Stomach smooth muscle (tissue), 2 donors: ENCODE data around the gene MGST2.
"Not testable (repeated sequence)": the region's sequence is repeated elsewhere in the genome, so short reads cannot be mapped to it uniquely, and the experiment has no call there.

Experiments
- H3K27ac ChIP-seq: one replicate; pipeline ENCODE4 v1.7.0; 2013; ENCODE audit warnings: mild to moderate bottlenecking, low read length, inconsistent platforms
- H3K27me3 ChIP-seq, 2 donors: one replicate each; pipeline ENCODE4 v1.7.0; 2013; ENCODE audit warnings: low read length in 2 of 2; ENCODE audit not compliant: insufficient read depth in 2 of 2, control insufficient read depth in 1 of 2
- H3K36me3 ChIP-seq, 2 donors: one replicate each; pipeline ENCODE4 v1.7.0; 2013; ENCODE audit warnings: low read length in 2 of 2; ENCODE audit not compliant: control insufficient read depth in 2 of 2, insufficient read depth in 2 of 2
- H3K4me1 ChIP-seq: one replicate; pipeline ENCODE4 v1.7.0; 2013; ENCODE audit warnings: low read length; ENCODE audit not compliant: control insufficient read depth, insufficient read depth
- H3K4me3 ChIP-seq, 2 donors: one replicate each; pipeline ENCODE4 v1.7.0; 2013; ENCODE audit warnings: low read length in 2 of 2
- H3K9ac ChIP-seq, 2 donors: one replicate each; pipeline ENCODE4 v1.7.0; 2013; ENCODE audit warnings: low read length in 2 of 2, mild to moderate bottlenecking in 1 of 2
- H3K9me3 ChIP-seq, 2 donors: one replicate each; pipeline ENCODE4 v1.7.0; 2013; ENCODE audit warnings: low read length in 2 of 2; ENCODE audit not compliant: control insufficient read depth in 2 of 2
- donor health status: healthy.
- donor health status: Pancreatic carcinoma.

MGST2 gene

DNA sequence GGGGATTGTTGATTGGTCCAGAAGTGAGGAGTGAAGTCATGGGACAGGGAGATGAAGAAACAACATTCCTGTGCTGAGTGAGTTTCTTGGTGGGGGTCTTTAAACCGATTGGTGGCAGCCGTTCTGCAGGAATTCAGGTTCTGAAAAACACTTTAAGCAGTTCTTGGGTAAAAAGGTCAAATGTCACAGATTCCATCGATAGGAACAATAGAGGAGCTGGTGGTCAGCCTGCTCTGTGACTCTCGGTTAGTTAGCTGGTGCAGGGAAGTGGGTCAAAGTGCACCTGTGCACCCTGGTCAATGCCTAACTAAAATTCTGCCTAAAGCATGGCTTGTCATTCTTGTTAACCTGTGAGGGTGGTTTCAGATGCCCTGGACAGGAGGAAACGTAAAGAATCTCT is 34.6 kb upstream of the MGST2 start:
- no peak overlapping the region for H3K4me3 ChIP-seq
- no peaks in the 10 kb centered on the region for H3K36me3 ChIP-seq
- H3K27ac ChIP-seq = no peak overlapping the region
- H3K4me1 ChIP-seq = peaks cover 2% of the 10 kb centered on the region
- no peaks in the 10 kb centered on the region for H3K9me3 ChIP-seq
- H3K27me3 ChIP-seq = no peaks in the 10 kb centered on the region
- H3K9ac ChIP-seq = no peak overlapping the region

DNA sequence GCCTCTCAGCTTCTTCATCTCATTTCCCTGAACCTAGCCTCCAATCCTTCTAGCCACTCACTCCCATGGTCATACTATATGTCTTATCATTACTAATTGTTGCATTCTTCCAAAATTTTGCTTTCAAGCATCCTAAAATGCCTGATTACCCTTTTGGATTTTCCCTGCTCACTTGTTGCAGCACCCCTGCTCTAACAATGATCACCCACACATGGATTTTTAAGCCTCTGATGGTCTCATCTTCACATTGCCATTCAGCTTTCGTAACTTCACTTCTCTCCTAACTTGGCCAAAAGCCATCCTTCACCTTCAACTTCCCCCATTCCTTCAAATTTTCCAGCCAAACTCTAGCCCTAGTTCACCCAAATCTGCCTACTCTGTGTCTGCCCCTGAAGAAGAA is 33.8 kb upstream of the MGST2 start:
- Histone ChIP-seq H3K36me3 (no peaks in the 10 kb centered on the region), H3K9me3 (no peaks in the 10 kb centered on the region), H3K4me1 (peaks cover 2% of the 10 kb centered on the region), H3K27ac (no peak overlapping the region), H3K9ac (no peak overlapping the region), H3K4me3 (no peak overlapping the region), H3K27me3 (no peaks in the 10 kb centered on the region)

DNA sequence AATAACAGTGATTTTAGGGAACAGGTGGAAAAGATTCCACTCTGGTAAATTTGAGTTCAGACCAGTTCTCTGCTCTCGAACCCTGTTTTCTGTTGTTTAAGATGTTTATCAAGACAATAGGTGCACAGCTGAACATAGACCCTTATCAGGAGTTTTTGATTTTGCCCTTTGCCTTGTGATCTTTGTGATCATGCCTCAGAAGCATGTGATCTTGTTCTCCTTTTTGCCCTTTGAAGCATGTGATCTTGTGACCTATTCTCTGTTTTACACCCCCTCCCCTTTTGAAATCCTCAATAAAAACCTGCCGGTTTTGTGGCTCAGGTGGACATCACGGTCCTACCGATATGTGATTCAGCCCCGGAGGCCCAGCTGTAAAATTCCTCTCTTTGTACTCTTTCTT is 32.9 kb upstream of the MGST2 start:
- not testable (repeated sequence) for H3K36me3 ChIP-seq, H3K4me3 ChIP-seq

DNA sequence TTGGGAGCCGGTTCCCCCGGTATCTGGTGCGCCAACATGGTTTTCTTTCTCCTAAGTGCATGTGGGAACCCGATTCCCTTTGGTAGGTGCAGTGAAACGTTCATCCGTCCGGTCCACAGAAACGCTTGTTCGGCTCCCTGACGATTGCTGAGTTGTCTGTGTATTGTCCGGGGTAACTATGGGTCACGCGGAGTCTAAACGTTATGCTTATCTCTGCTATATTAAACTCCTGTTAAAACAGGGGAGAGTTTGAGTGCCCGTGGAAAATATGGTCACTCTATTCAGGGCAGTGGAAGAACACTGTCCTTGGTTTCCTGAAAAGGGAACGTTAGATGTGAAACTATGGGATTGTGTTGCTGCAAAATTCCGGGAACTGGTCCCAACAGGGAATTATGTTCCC is 32.4 kb upstream of the MGST2 start:
- H3K9me3 ChIP-seq = no peaks in the 10 kb centered on the region
- H3K27ac ChIP-seq = no peak overlapping the region
- H3K4me3 ChIP-seq = peak overlapping the region; percentile 56 to 67
- H3K4me1 ChIP-seq = peaks cover 2% of the 10 kb centered on the region
- H3K36me3 ChIP-seq = no peaks in the 10 kb centered on the region
- H3K27me3 ChIP-seq = no peaks in the 10 kb centered on the region
- peak overlapping the region in 1 of 2 donors; percentile 53 for H3K9ac ChIP-seq

More for the DNA sequence above, 32.9 kb upstream of the MGST2 start:
- H3K9ac ChIP-seq, H3K27me3 ChIP-seq, H3K4me1 ChIP-seq, H3K27ac ChIP-seq, H3K9me3 ChIP-seq: not testable (repeated sequence)

DNA sequence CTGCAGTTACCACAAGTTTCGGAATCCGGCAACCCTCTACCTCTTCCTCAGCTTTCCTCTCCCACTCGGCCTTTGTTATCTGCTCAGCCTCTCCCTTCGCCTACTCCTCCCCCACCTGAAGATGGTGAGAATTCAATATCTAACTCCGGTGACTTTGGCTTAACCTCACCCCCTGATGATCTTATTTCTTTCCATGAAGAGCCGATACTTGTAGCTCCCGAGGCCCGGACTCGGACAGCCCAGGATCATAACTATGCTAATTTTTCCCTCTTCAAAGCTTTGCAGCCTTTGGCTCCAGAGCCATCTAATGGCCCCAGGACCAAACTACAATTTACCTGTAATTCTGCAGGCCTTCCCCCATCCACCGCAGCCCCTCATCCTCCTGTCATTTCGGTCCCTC is 32.0 kb upstream of the MGST2 start:
- Histone ChIP-seq H3K36me3 (no peaks in the 10 kb centered on the region), H3K9ac (peak overlapping the region; percentile 47 to 53), H3K4me3 (peak overlapping the region; percentile 56 to 67), H3K27ac (no peak overlapping the region), H3K9me3 (no peaks in the 10 kb centered on the region), H3K4me1 (peaks cover 2% of the 10 kb centered on the region), H3K27me3 (no peaks in the 10 kb centered on the region)

DNA sequence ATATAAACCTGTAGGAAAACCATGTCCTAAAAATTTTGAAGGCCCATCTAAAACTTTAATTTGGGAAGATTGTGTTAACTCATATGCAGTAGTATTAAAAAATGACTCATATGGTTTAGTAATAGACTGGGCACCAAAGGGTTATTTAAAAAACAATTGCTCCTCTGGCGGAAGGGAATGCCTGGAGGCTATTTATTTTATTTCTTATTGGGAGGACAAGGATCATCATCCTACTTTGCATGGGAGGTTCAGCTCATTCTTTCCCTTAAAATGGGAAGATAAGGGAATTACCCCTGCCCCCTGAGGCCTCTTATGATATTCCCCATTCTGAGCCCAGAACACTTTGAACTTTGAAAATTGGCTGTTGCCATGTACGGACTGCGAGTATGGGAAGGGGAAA is 29.7 kb upstream of the MGST2 start:
- Histone ChIP-seq H3K36me3 (no peaks in the 10 kb centered on the region), H3K4me1 (peaks cover 2% of the 10 kb centered on the region), H3K4me3 (no peak overlapping the region), H3K27me3 (no peaks in the 10 kb centered on the region), H3K27ac (no peak overlapping the region), H3K9me3 (no peaks in the 10 kb centered on the region), H3K9ac (no peak overlapping the region)

DNA sequence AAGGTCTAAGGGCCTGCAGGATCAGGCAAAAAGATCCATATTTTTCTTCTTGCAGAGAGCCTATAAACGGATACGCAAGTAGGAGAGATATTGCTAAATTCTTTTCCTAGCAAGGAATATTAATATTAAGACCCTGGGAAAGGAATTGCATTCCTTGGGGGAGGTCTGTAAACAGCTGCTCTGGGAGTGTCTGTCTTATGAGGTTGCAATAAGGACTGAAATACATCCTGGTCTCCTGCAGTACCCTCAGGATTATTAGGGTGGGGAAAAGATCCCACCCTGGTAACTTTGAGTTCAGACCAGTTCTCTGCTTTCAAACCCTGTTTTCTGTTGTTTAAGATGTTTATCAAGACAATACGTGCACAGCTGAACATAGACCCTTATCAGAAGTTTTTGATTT is 27.3 kb upstream of the MGST2 start:
- H3K27ac ChIP-seq, H3K4me1 ChIP-seq, H3K9me3 ChIP-seq, H3K4me3 ChIP-seq, H3K36me3 ChIP-seq, H3K27me3 ChIP-seq, H3K9ac ChIP-seq: not testable (repeated sequence)

DNA sequence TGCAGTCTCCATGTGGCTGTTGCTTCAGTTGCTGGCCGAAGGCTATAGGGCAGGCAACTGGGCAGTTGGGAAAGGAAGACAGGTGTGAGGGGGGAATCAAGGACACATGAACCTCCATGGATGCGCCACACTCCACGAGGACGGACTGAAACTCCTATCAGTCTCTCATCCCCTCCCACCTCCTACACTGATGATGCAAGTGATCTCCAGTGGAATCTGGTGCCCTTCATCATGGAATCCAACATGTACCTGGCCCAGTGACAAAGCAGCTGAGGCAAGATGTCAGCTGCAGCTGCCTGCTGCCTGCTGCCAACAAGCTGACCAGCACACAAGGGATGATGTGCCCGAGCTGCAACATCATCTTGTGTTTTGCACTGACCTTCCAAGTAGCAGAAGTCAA is 26.0 kb upstream of the MGST2 start:
- H3K36me3 ChIP-seq = no peaks in the 10 kb centered on the region
- no peaks in the 10 kb centered on the region for H3K27me3 ChIP-seq
- H3K4me3 ChIP-seq = no peak overlapping the region
- H3K4me1 ChIP-seq = no peaks in the 10 kb centered on the region
- no peak overlapping the region for H3K27ac ChIP-seq
- H3K9ac ChIP-seq = no peak overlapping the region
- no peaks in the 10 kb centered on the region for H3K9me3 ChIP-seq

DNA sequence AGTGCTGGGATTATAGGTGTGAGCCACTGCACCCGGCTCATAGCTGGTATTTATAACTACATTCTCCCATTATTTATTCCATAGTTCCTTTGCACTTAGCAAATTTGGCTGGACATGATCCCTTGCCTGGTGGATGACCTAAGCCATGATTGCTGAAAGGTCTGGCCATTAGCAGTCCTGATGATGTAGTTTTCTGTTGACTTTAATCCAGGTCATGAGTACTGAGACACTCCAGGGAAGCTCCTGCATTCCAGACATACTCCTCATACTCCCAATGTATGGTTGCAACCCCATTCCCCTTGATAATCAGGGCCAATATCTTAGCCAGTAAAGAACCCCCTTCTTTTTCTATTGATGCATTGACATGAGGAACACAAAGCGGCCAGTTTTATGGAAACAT is 24.4 kb upstream of the MGST2 start:
- no peaks in the 10 kb centered on the region for H3K36me3 ChIP-seq

DNA sequence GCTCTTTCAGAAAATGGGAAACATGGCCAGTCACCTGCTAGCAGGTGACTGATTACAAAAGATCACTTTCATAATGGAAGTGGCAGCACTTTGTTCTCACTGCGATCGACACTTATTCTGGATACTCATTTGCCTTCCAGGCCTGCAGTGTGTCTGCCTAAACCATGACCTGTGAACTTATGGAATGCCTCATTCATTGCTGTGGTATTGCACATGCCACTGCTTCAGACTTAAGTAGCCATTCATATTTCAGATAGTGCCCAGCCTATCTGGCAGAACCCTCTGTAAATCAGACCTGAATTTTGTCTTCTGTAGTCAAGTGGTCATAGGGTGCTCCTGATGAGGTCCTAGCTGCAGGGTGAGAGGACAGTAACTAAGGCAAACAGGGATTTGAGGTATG is 23.3 kb upstream of the MGST2 start:
- Histone ChIP-seq H3K27me3 (no peaks in the 10 kb centered on the region), H3K4me1 (no peaks in the 10 kb centered on the region)

More for the DNA sequence above, 24.4 kb upstream of the MGST2 start:
- Histone ChIP-seq H3K27ac (no peak overlapping the region), H3K4me1 (no peaks in the 10 kb centered on the region), H3K9me3 (no peaks in the 10 kb centered on the region), H3K4me3 (no peak overlapping the region), H3K27me3 (no peaks in the 10 kb centered on the region), H3K9ac (no peak overlapping the region)

DNA sequence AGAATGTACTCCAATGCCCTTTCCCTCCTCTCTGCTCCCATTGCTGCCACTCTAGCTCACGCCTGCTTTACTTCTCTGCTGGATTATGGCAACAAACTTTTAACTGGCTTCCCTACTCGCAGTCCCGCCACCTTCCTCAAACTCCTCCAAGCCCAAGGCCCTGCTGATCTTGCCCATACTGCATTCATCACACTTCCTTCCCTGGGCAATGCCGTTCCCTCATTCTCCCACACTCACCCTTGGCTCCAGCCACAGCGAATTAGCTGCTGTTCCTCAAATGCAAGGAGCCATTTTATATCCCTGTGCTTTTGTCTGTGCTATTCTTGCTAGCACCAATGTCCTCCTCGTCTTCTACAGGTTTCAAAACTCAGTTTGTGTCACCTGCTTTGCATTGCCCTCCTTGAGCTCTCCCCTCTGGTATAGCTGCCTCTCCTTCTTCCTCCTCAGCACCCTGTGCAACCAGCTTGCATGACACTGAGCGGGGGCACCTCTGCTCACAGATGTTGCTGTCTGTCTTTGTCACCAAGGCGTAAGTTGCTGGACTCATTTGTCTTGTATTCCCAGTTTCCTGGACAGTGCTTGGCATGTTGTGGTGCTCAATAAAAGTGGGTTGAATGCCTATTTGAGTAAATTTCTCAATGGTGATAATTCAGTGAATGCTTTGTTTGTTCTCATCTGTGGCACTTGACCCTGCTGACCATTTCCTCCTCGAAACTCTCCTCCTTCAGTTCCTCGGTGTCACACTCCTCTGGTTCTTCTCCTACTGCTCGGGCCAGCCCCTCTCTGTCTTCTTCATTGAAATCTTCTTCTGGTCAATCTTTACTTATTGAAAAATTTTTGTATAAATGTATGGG is 22.4 kb upstream of the MGST2 start:
- Histone ChIP-seq H3K27me3 (no peaks in the 10 kb centered on the region), H3K9me3 (no peaks in the 10 kb centered on the region), H3K9ac (no peak overlapping the region), H3K36me3 (no peaks in the 10 kb centered on the region), H3K4me3 (no peak overlapping the region), H3K27ac (no peak overlapping the region), H3K4me1 (no peaks in the 10 kb centered on the region)

More for the DNA sequence above, 23.3 kb upstream of the MGST2 start:
- Histone ChIP-seq H3K9ac (no peak overlapping the region), H3K4me3 (no peak overlapping the region), H3K27ac (no peak overlapping the region), H3K9me3 (no peaks in the 10 kb centered on the region), H3K36me3 (no peaks in the 10 kb centered on the region)
